Adipocyte (in vitro differentiated cells): ENCODE data around the gene PRSS23.

Experiments used
- DNase-seq: peaks from one replicate; pipeline ENCODE4 v3.0.0-alpha.2; 2015; ENCODE audit warnings: low read depth
- H3K27me3 ChIP-seq: replicated peaks from 2 replicates; pipeline ENCODE4 v1.7.0; 2013; ENCODE audit warnings: mild to moderate bottlenecking, low read length, moderate library complexity; ENCODE audit not compliant: control insufficient read depth, insufficient read depth
- H3K36me3 ChIP-seq: 2 replicates; pipeline ENCODE4 v1.7.0; 2013; ENCODE audit warnings: low read length, mild to moderate bottlenecking, moderate library complexity; ENCODE audit not compliant: control insufficient read depth, insufficient read depth, severe bottlenecking
- H3K4me1 ChIP-seq: 2 replicates; pipeline ENCODE4 v1.7.0; 2013; ENCODE audit warnings: mild to moderate bottlenecking, low read length, moderate library complexity; ENCODE audit not compliant: control insufficient read depth, insufficient read depth
- H3K4me3 ChIP-seq: 2 replicates; pipeline ENCODE4 v1.7.0; 2013; ENCODE audit warnings: mild to moderate bottlenecking, low read length, moderate library complexity
- H3K9ac ChIP-seq: 2 replicates; pipeline ENCODE4 v1.7.0; 2013; ENCODE audit warnings: mild to moderate bottlenecking, low read length, moderate library complexity
- H3K9me3 ChIP-seq: 2 replicates; pipeline ENCODE4 v1.7.0; 2013; ENCODE audit warnings: mild to moderate bottlenecking, low read length, moderate library complexity; ENCODE audit not compliant: control insufficient read depth

Gene PRSS23

DNA sequence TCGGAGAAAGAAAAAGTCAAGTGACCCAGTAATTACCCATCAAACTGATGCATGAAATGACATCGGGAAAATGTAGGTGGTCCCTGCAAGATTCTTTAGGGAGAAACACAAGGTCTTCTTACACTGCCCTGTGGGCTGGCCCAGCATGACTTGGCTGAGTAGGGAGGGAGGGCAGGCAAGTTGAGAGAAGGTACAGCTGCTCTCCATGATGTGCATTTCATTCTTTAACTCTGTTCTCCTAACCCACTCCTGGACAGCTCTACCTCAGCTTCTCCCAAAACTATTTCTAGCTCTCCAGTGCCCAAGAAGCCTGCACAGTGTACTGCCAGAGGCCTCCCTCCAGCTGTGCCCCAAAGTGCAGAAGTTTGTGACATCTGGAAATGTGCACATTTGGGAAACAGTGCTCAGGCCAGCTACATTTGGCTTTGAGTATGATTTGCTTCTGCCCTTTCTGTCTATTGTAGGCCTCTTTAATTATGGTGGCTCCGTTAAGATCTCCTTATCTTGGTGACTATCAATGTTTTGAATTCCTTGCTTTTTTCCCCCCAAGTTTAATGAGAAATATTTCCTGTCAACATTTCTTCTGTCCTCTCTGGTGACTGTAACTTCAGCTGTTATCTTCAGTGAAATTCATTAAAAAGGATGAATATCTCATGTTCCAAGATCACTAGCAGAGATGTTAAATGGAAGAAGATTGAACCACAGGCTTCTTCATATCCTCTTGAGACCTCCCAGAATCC lies 26.7 kb upstream of the PRSS23 start:
- Histone ChIP-seq H3K9ac (no peak overlapping the region), H3K4me1 (peaks cover 24% of the 10 kb centered on the region), H3K27me3 (no peaks in the 10 kb centered on the region), H3K9me3 (no peaks in the 10 kb centered on the region), H3K36me3 (no peaks in the 10 kb centered on the region), H3K4me3 (no peak overlapping the region)
- DNase-seq = no peak

DNA sequence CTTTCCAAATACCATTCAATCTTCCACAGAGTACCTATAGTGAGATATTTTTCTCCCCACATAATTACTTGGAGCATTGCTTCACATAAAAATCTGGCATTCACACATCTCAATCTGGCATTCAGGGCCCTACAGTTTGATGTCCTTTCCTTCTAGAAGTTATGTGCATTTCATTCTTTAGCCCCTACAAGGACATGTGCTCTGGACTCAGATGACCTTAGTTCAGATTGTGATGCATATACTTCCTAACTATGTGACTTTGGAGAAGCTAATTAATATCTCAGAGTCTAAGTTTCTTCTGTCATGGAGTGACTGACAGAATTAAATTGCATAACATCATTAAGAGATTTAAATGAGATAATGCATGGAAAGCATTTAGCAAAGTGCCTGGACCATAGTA lies 25.9 kb upstream of the PRSS23 start:
- DNase-seq = no peak
- Histone ChIP-seq H3K4me1 (peaks cover 17% of the 10 kb centered on the region), H3K27me3 (no peaks in the 10 kb centered on the region), H3K36me3 (no peaks in the 10 kb centered on the region), H3K9me3 (no peaks in the 10 kb centered on the region), H3K9ac (no peak overlapping the region), H3K4me3 (no peak overlapping the region)

DNA sequence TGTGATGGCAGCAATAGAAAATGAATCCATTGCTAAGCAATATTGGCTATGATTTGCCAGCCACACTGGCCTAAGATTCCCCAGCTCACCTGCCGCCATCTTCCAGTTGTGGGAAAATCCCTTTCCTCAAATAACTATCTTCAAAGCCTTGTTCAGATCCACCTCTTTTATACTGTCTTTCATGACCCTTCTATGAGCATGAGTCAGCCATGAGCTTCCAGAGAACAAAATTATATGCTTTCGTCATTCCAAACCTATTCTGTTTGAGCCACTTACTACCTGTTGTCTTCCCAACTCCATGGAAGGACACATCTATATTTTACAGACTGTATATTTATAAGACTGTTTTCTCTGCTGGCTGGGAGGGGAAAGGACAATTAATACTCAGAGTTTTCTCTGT lies 25.0 kb upstream of the PRSS23 start:
- no peaks in the 10 kb centered on the region for H3K9me3 ChIP-seq
- H3K9ac ChIP-seq = no peak overlapping the region
- H3K36me3 ChIP-seq = no peaks in the 10 kb centered on the region
- no peak for DNase-seq
- no peaks in the 10 kb centered on the region for H3K27me3 ChIP-seq
- no peak overlapping the region for H3K4me3 ChIP-seq
- peaks cover 17% of the 10 kb centered on the region for H3K4me1 ChIP-seq

DNA sequence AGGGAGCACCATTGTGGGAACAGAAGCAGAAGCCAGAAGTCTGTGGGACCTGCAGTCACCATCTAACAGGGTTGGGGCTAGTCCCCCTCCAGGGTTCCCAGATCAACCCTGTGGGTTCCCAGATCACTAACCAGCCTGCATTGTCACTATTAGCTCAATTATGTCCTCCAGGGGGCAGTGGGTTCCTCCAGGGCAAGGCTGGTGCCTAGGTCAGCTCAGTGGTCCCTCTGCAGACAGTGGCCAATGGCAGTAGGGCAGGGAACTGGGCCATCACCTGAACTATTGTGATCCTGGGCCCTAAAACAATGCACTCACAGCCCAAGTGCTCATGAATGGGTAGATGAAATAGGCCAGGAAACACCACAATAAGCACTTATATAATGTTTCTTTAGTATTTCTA lies 18.8 kb upstream of the PRSS23 start:
- H3K4me3 ChIP-seq = no peak overlapping the region
- no peak for DNase-seq
- peaks cover 24% of the 10 kb centered on the region for H3K4me1 ChIP-seq
- H3K9me3 ChIP-seq = no peaks in the 10 kb centered on the region
- no peaks in the 10 kb centered on the region for H3K27me3 ChIP-seq
- H3K9ac ChIP-seq = no peak overlapping the region
- no peaks in the 10 kb centered on the region for H3K36me3 ChIP-seq

DNA sequence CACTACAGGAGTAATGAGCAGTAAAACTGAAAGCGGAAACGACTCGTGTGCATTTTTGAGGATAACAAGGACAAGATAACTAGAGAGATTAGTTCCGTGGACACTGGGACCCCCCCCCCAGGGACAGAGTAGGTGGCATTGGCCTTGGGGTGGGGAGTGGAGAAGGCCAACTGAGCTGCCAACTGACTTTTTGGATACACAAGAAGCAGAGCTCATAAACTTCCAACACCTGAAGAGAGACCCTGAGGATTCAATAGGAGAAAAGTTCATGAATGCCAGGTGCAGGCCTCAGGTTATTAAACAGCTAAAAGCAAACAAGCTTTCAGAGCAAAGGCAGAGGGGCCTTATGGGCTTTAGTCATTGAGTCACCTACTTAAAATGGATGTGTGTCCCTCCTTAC lies 17.6 kb upstream of the PRSS23 start:
- Histone ChIP-seq H3K9me3 (no peaks in the 10 kb centered on the region), H3K4me3 (no peak overlapping the region), H3K27me3 (no peaks in the 10 kb centered on the region), H3K9ac (no peak overlapping the region), H3K4me1 (peaks cover 24% of the 10 kb centered on the region), H3K36me3 (no peaks in the 10 kb centered on the region)
- no peak for DNase-seq

DNA sequence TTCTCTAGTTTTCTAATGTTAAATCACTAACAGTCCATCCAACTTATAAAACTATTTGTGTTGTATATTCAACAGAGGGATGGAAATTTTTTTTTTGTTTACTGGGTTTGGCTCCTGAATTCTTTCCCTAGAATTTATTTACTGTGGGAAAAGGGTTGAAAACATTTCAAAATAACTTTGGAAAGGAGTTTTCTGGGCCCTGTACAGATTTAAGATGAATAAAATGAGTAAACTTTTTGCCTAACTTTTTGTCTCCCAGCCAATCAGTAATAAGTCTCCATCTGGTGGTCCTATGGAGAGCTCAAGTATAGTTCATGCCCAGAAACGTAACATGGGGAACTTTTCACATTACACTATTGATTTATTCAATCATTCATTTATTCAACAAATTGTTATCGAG lies 16.7 kb upstream of the PRSS23 start:
- Histone ChIP-seq H3K36me3 (no peaks in the 10 kb centered on the region), H3K27me3 (no peaks in the 10 kb centered on the region), H3K9me3 (no peaks in the 10 kb centered on the region), H3K4me3 (no peak overlapping the region), H3K9ac (peak overlapping the region; percentile 14), H3K4me1 (peaks cover 24% of the 10 kb centered on the region)
- DNase-seq = no peak

DNA sequence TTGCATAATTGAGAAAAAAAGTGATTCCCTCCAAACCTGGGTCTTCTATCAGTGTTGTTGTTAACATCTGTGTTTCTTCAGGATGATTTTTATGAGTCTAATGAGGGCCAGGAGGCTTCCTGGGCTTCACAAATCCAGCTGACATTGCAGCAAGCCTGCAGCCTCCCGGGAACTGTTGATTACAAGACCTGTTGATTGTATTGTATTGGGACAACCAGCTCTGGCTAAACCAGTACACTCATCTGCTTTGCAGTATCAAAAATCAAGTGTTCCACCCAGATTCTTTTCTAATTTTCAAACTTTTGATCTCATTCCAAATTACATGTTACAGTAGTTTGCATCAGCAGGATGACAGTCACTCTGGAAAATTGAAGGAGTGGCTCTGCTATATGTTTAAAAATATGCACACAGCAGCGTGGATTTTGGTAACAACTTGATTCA lies 16.1 kb upstream of the PRSS23 start:
- DNase-seq = peak; percentile 61
- Histone ChIP-seq H3K27me3 (no peaks in the 10 kb centered on the region), H3K36me3 (no peaks in the 10 kb centered on the region), H3K4me1 (peaks cover 24% of the 10 kb centered on the region), H3K9me3 (no peaks in the 10 kb centered on the region), H3K9ac (peak overlapping the region; percentile 69), H3K4me3 (no peak overlapping the region)

DNA sequence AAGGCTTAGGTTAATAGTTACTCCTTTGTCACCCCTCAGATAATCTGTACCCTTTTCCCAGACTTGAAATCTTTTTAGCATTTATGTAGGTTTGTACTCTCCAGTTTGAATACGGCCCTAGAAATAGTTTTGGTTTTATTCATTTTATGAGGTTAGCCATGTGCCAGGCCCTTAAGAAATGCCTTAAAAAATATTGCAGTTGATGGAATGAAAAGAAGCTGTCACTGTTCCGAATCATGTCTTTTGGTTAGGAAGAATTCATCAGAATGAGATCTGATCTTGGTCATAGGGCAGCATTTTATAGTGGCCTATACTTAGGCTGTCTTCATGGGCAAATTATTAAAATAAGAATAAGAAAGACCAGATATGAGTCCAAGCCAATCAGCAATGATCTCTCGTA lies 14.8 kb upstream of the PRSS23 start:
- peak overlapping the region; percentile 69 for H3K9ac ChIP-seq
- DNase-seq = peak; percentile 53
- no peak overlapping the region for H3K4me3 ChIP-seq
- no peaks in the 10 kb centered on the region for H3K36me3 ChIP-seq
- H3K4me1 ChIP-seq = peaks cover 24% of the 10 kb centered on the region
- H3K27me3 ChIP-seq = no peaks in the 10 kb centered on the region
- no peaks in the 10 kb centered on the region for H3K9me3 ChIP-seq

DNA sequence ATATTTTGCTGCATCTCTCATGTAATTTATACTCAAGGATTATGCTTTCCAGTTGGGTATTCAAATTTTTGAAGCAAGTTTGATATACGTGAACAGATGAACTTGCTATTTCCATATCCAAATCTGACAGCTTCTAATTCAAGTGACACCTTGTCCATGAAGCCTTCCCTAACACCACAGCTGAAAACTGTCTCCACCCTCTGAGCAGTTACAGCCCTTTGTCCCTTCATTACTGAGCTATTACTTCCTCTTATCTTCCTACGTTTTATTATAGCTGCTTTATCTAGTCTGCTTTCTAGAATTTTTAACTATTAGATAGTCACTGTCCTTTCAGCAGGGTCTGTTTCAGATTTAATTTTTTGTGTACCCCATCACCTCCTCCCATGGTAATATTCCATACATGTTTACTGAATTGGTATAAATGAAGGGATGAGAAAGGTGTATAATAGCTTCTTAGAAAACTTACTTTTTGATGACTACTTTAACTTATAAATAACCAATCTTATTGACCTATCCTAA lies 13.3 kb upstream of the PRSS23 start:
- no peak overlapping the region for H3K9ac ChIP-seq
- H3K4me3 ChIP-seq = no peak overlapping the region
- no peaks in the 10 kb centered on the region for H3K27me3 ChIP-seq
- H3K9me3 ChIP-seq = no peaks in the 10 kb centered on the region
- H3K36me3 ChIP-seq = no peaks in the 10 kb centered on the region
- H3K4me1 ChIP-seq = peaks cover 24% of the 10 kb centered on the region
- DNase-seq = no peak

DNA sequence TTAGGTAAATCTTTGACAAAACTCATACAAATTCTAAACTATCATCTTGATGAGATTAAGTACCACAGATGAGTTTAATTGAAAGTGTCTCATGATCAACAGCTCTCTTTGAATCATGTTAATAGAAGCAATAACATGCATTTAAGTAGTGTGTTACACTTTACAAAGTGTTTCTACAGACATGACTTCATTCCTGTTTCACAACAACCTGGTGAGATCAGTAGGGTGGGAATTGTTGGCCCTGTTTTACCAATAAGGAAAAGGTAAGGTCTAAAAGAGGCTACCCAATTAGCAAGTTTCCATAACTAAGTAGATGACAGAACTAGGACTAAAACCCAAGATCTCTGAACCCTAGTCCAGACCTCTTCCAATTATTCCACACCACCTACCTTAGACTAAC lies 12.7 kb upstream of the PRSS23 start:
- Histone ChIP-seq H3K4me1 (peaks cover 24% of the 10 kb centered on the region), H3K27me3 (no peaks in the 10 kb centered on the region), H3K9me3 (no peaks in the 10 kb centered on the region), H3K9ac (no peak overlapping the region), H3K36me3 (no peaks in the 10 kb centered on the region), H3K4me3 (no peak overlapping the region)
- DNase-seq = no peak

DNA sequence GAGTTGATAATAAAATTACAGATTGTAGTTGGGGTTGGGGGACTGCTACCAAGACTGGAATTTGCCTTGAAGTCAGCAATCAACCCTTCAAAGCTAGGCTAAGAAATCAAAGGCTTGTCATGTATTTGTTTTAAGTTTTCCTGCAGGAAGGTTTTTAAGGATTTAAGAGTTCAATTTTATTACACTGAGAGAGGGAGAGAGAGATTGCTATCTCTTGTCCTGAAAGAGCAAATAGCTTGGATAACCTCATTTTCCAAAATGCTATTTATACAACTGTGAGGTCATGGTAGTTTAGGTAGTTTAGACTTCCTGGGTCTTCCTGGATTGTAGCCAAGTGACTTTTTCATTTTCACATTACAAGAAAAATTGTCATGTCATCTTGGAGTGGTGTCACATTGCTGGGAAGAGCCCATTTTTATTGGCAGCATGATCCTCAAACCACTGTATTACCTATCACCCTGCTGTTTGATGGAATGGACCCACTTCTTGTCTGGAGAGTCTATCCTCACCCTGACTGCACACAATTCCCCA lies 10.1 kb upstream of the PRSS23 start:
- H3K36me3 ChIP-seq = no peaks in the 10 kb centered on the region
- peaks cover 8% of the 10 kb centered on the region for H3K4me1 ChIP-seq
- DNase-seq = no peak
- no peaks in the 10 kb centered on the region for H3K9me3 ChIP-seq
- no peak overlapping the region for H3K9ac ChIP-seq
- H3K27me3 ChIP-seq = no peaks in the 10 kb centered on the region
- no peak overlapping the region for H3K4me3 ChIP-seq
